Muscle layer of colon (tissue), 2 donors: ENCODE measurements around the gene MFAP3.
A peak's percentile ranks its signal among the peaks of the same experiment; 100 is the strongest.
"Not testable (repeated sequence)": the region's sequence is repeated elsewhere in the genome, so short reads cannot be mapped to it uniquely, and the experiment has no call there.

ENCODE experiments used
- H3K27ac ChIP-seq: one replicate; pipeline ENCODE4 v1.7.0; 2013; ENCODE audit warnings: low read depth, mild to moderate bottlenecking, low read length, moderate library complexity
- H3K27me3 ChIP-seq, 2 donors: one replicate each; pipeline ENCODE4 v1.7.0; 2013; ENCODE audit warnings: low read length in 2 of 2, mild to moderate bottlenecking in 2 of 2; ENCODE audit not compliant: insufficient read depth in 2 of 2, control insufficient read depth in 1 of 2
- H3K36me3 ChIP-seq: one replicate; pipeline ENCODE4 v1.7.0; 2013; ENCODE audit warnings: mild to moderate bottlenecking, low read length; ENCODE audit not compliant: insufficient read depth
- H3K4me1 ChIP-seq: one replicate; pipeline ENCODE4 v1.7.0; 2013; ENCODE audit warnings: mild to moderate bottlenecking, low read length; ENCODE audit not compliant: insufficient read depth
- H3K4me3 ChIP-seq, 2 donors: one replicate each; pipeline ENCODE4 v1.7.0; 2013; ENCODE audit warnings: low read length in 2 of 2, low read depth in 1 of 2, mild to moderate bottlenecking in 1 of 2, moderate library complexity in 1 of 2
- H3K9ac ChIP-seq: one replicate; pipeline ENCODE4 v1.7.0; 2013; ENCODE audit warnings: low read length
- H3K9me3 ChIP-seq: one replicate; pipeline ENCODE4 v1.7.0; 2013; ENCODE audit warnings: mild to moderate bottlenecking, low read length
- donor health status: abdominal sarcoma.
- donor health status: Adenocarcinoma of cecum.

Gene MFAP3

GRCh38 chr5:154018919-154019318, 19.8 kb upstream of the MFAP3 start:
- H3K4me3 ChIP-seq, H3K27ac ChIP-seq, H3K4me1 ChIP-seq, H3K9me3 ChIP-seq, H3K27me3 ChIP-seq, H3K9ac ChIP-seq, H3K36me3 ChIP-seq: not testable (repeated sequence)

DNA sequence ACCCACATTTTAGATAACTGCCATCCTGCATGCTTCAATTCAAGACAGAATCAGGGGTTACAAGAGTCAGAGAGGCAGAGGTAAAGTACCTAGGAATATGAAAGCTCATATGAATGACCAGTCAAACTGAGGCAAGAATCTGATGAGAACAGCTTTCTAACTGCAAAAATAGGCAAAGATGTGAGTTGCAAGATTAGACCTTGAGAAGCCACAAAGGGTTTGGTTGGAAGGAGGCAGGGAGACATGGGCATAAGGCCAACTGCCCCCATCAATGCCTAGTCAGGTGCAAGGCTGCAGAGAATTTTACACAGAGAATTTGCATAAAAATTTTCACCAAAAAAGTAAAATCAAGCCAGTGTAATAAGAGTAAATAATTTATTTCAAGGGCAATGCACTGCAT, 12.8 kb upstream of the MFAP3 start:
- Histone ChIP-seq H3K4me1 (no peaks in the 10 kb centered on the region), H3K27ac (no peak overlapping the region), H3K27me3 (no peaks in the 10 kb centered on the region), H3K9me3 (no peaks in the 10 kb centered on the region), H3K36me3 (peaks cover 29% of the 10 kb centered on the region), H3K9ac (no peak overlapping the region), H3K4me3 (no peak overlapping the region)

DNA sequence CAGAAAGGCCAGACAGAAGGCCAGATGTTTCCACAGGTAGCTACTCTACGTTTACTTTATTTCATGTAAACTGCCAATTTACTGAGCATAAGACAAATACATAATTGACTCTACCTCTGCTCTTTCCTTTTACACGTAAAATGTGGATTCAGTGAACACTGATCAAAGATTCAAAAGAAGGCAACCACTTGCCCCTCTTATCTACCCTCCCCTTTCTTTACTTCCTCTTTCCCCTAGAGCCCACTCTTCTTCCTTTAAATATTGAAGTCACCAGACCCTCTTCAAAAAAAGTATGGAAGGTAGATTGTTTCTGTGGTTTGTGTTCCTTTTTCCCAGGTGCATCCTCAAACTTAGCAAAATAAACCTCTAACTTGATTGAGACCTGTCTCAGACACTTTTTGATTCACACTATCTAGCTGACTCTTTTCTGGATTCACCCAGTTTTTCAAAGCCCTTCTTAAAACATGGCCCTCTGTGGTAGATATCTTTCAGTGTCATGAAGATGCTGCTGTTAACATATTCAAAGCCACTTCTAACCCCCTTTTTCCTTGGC, 6.8 kb upstream of the MFAP3 start:
- no peaks in the 10 kb centered on the region for H3K9me3 ChIP-seq
- H3K4me3 ChIP-seq: no peak overlapping the region
- peaks cover 25% of the 10 kb centered on the region for H3K36me3 ChIP-seq
- H3K27me3 ChIP-seq: no peaks in the 10 kb centered on the region
- no peak overlapping the region for H3K9ac ChIP-seq
- no peak overlapping the region for H3K27ac ChIP-seq
- no peaks in the 10 kb centered on the region for H3K4me1 ChIP-seq

DNA sequence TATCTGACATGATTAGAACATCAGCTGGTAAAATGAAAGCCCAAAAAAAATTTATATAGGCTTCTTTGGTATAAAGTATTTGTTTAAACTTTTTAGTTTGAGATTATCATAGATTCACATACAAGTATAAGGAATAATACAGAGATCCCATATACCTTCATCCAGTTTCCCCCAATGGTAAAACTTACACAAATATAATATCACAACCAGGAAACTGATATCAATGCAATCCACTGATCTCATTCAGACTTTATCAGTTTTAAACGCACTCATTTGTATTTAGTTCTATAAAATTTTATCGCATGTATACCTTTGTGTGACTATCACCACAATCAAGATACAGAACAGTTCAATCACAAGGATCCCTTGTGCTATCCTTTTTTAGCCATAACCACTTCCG, 3.8 kb upstream of the MFAP3 start:
- Histone ChIP-seq H3K36me3 (peaks cover 17% of the 10 kb centered on the region), H3K4me1 (peaks cover 10% of the 10 kb centered on the region), H3K27ac (no peak overlapping the region), H3K27me3 (no peaks in the 10 kb centered on the region), H3K4me3 (no peak overlapping the region), H3K9me3 (no peaks in the 10 kb centered on the region), H3K9ac (no peak overlapping the region)

DNA sequence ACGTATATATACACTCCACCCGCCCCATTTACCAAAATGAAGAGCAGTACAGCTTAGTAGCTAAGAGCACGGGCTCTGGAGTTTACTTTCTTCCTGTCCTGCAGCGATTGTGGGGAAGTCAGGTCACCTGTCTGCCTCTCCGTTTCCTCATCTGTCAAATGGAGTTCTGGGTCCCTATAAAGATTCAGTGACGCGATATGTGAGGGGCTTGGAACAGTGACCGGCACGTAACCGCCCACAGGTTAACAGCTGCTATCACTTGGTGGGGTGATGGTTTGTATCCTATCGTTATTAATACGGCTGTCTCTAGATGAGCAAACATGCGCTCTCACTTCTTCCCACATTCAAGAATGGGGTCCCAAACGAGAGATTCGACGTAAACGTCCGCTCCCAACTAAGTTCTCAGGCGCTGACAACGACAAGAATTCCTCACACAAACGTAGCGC, 483 bp upstream of the MFAP3 start:
- Histone ChIP-seq H3K36me3 (no peaks in the 10 kb centered on the region), H3K4me3 (peak overlapping the region; percentile 84 to 99), H3K4me1 (peaks cover 22% of the 10 kb centered on the region), H3K9me3 (no peaks in the 10 kb centered on the region), H3K27ac (peak overlapping the region; percentile 94), H3K9ac (peak overlapping the region; percentile 91), H3K27me3 (no peaks in the 10 kb centered on the region)

GRCh38 chr5:154039458-154039829, 677 bp downstream of the MFAP3 start:
- Histone ChIP-seq H3K9me3 (no peaks in the 10 kb centered on the region), H3K9ac (peak overlapping the region; percentile 91), H3K4me3 (peak overlapping the region; percentile 84 to 99), H3K36me3 (no peaks in the 10 kb centered on the region), H3K27me3 (no peaks in the 10 kb centered on the region), H3K4me1 (peaks cover 22% of the 10 kb centered on the region), H3K27ac (peak overlapping the region; percentile 94)

- Histone ChIP-seq H3K27me3 (no peaks in the 10 kb centered on the region), H3K4me3 (no peak overlapping the region), H3K9me3 (no peaks in the 10 kb centered on the region), H3K9ac (no peak overlapping the region), H3K36me3 (no peaks in the 10 kb centered on the region), H3K27ac (no peak overlapping the region), H3K4me1 (peaks cover 20% of the 10 kb centered on the region)
These were observed 4.0 kb downstream of the MFAP3 start for GRCh38 chr5:154042766-154043165.

GRCh38 chr5:154044099-154044498, 5.3 kb downstream of the MFAP3 start:
- H3K36me3 ChIP-seq: no peaks in the 10 kb centered on the region
- no peak overlapping the region for H3K9ac ChIP-seq
- H3K4me3 ChIP-seq: no peak overlapping the region
- no peaks in the 10 kb centered on the region for H3K27me3 ChIP-seq
- H3K4me1 ChIP-seq: peaks cover 29% of the 10 kb centered on the region
- H3K27ac ChIP-seq: no peak overlapping the region
- no peaks in the 10 kb centered on the region for H3K9me3 ChIP-seq

DNA sequence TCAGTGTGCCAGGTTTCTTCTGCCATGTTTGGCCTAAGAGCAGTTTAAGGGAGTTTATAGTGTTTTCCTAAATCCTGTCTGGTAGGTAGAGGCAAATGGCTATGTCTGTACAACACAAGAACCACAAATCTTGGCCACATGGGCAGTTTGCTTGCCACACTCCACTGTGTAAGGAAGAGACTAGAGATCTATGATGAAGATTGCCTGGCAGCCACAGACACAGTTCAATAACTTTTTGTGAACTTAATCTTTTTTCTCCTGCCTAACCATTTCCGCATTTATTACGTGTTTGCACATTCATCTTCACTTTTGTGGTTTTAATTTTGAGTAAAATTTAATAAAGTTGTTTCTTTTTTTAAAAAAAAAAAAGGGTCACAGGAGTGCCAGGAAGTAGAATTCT, 5.8 kb downstream of the MFAP3 start:
- Histone ChIP-seq H3K9ac (no peak overlapping the region), H3K4me3 (no peak overlapping the region), H3K36me3 (no peaks in the 10 kb centered on the region), H3K4me1 (peaks cover 31% of the 10 kb centered on the region), H3K27me3 (no peaks in the 10 kb centered on the region), H3K27ac (no peak overlapping the region), H3K9me3 (no peaks in the 10 kb centered on the region)

DNA sequence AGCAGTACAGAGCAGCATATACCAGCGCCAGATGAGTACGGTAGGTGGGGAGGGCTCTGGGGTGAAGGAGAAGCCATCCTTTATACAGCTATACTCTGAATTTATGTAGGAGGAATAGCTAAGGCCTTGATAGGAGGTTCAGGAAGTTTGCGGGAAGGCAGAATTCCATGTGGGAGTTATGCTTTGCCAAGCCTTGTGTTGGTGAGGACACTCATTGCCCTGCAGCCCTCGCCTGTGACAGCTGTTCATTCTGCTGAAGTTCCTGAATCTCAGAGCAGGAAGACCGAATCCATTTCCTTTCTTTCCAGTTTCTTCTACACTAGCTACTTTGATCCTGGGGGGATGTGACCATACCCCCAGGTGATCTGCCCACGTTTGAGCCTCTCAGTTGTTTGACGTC, 7.7 kb downstream of the MFAP3 start:
- Histone ChIP-seq H3K4me1 (peaks cover 26% of the 10 kb centered on the region), H3K27ac (no peak overlapping the region), H3K36me3 (peaks cover 6% of the 10 kb centered on the region), H3K9me3 (no peaks in the 10 kb centered on the region), H3K27me3 (no peaks in the 10 kb centered on the region), H3K9ac (no peak overlapping the region), H3K4me3 (no peak overlapping the region)

DNA sequence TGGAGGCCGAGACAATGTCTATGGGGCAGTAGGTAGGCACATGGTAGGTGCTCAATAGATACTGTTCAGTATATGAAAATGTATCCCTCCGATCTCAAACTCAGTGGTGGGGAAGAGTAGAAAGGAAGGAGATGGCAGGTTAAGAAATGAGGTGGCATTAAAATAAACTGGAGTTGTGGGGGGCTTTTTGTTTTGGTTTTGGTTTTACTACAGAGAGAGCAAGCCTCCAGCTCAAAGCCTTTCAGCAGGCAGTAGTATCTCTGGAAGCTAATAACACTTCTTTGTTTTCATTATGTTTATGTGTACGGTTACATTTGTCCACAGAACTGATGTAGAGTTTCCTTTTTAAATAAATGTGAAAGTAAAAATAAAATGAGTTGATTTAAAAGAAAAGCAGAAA, 8.6 kb downstream of the MFAP3 start:
- Histone ChIP-seq H3K4me1 (peaks cover 22% of the 10 kb centered on the region), H3K27me3 (no peaks in the 10 kb centered on the region), H3K4me3 (no peak overlapping the region), H3K9me3 (no peaks in the 10 kb centered on the region), H3K9ac (no peak overlapping the region), H3K36me3 (peaks cover 10% of the 10 kb centered on the region), H3K27ac (no peak overlapping the region)

GRCh38 chr5:154049636-154050035, 10.9 kb downstream of the MFAP3 start:
- Histone ChIP-seq H3K4me1 (peaks cover 19% of the 10 kb centered on the region), H3K9me3 (no peaks in the 10 kb centered on the region), H3K27ac (no peak overlapping the region), H3K36me3 (peaks cover 22% of the 10 kb centered on the region), H3K9ac (no peak overlapping the region), H3K4me3 (no peak overlapping the region), H3K27me3 (no peaks in the 10 kb centered on the region)
